Right ventricle myocardium superior (tissue), 1 donor: ENCODE results near the gene NMRK1. TPM values are rescaled to one million over a fixed set of nuclear protein-coding genes. Genes with fewer than 3 reads are reported as not detected.

Experiments
- ATAC-seq: fragments of 200-7000 bp; cut with Tn5 transposase; one replicate; pipeline ENCODE4 v1.9.1; 2020; ENCODE audit warnings: mild to moderate bottlenecking; ENCODE audit not compliant: poor library complexity
- DNase-seq: peaks from one replicate; pipeline ENCODE4 v3.0.0-alpha.2; 2020
- intact Hi-C: fragments of 100-400 bp; cut with DNase I; formaldehyde crosslinking; loops from one replicate; pipeline ENCODE4 v1.11.2; 2022
- long read RNA-seq: library from polyadenylated mRNA; unstranded; transcript quantifications from one replicate; pipeline ENCODE4 v2.0.0, GENCODE V29; 2021
- total RNA-seq: library from RNA; stranded (reverse); fragmentation: NEBNext Ultra II Directional; extraction: Animal tissue kit (Norgen Biotek cat#: 25700); gene quantifications from one replicate; pipeline ENCODE4 v1.2.1, GENCODE V29; 2021
- donor health status: DM: no; HTN: yes; CAD: no; lungs with severe emphysema.

Gene NMRK1
- total RNA-seq, result 17.3 TPM
- long read RNA-seq, transcript NMRK1-201 (9 exons, 1,185 nt), result major isoform, 15 of 37 reads
- long read RNA-seq, partial matches to known transcripts, result 1 of 37 reads
- long read RNA-seq, other reads (novel, unspliced or antisense), result 17 of 37 reads

GRCh38 chr9:75087824-75088645 is at the start of gene NMRK1, which contains the start of gene OSTF1:
NMRK1 (minus strand) TSS chr9:75088155; CDS start chr9:75083115, 5,040 bp downstream.
OSTF1 (plus strand) TSS chr9:75088514; CDS start chr9:75088693, 179 bp downstream.
- DNase-seq (peak; percentile 98), ATAC-seq (peak; percentile 96)
- intact Hi-C loops, result no loop called here

GRCh38 chr9:75134495-75134894 is 46.5 kb upstream of the NMRK1 start:
- ATAC-seq (no peak), DNase-seq (no peak)
- intact Hi-C loops, result no loop called here

- intact Hi-C loops, result no loop called here
- ATAC-seq, result no peak
- no peak for DNase-seq
These were observed 45.4 kb upstream of the NMRK1 start for GRCh38 chr9:75133396-75133795.

GRCh38 chr9:75132244-75132643 is 44.3 kb upstream of the NMRK1 start:
- no peak for DNase-seq
- ATAC-seq, result no peak
- intact Hi-C loops, result no loop called here

GRCh38 chr9:75131700-75132099 is 43.7 kb upstream of the NMRK1 start:
- intact Hi-C loops, result no loop called here
- no peak for DNase-seq
- no peak for ATAC-seq

- intact Hi-C loops, result no loop called here
- DNase-seq (no peak), ATAC-seq (no peak)
These were observed 42.8 kb upstream of the NMRK1 start for GRCh38 chr9:75130621-75131230.

GRCh38 chr9:75130172-75130571 is 42.2 kb upstream of the NMRK1 start:
- ATAC-seq (no peak), DNase-seq (no peak)
- intact Hi-C loops, result no loop called here

DNA sequence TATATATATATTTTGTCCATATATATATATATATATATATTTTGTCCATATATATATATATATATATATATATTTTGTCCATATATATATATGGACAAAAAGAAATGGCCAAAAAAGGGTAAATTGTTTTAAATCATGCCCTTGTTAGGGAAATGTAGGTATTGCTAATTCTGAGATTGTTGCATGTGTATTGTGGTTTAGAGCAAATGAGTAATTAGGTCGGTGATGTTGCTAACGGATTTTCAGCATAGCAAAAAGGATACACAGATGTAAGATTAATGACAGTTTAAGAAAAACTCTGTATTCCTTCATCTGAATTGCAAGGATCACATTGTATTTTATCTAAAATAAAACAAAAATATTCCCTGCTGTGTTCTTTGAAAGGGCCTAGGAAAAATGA is 40.6 kb upstream of the NMRK1 start:
- DNase-seq (no peak), ATAC-seq (no peak)
- intact Hi-C loops, result no loop called here

GRCh38 chr9:75123696-75124095 is 35.7 kb upstream of the NMRK1 start:
- intact Hi-C loops, result no loop called here
- ATAC-seq (no peak), DNase-seq (no peak)

GRCh38 chr9:75121914-75122558 is 34.1 kb upstream of the NMRK1 start:
- intact Hi-C loops, result no loop called here
- no peak for ATAC-seq

DNA sequence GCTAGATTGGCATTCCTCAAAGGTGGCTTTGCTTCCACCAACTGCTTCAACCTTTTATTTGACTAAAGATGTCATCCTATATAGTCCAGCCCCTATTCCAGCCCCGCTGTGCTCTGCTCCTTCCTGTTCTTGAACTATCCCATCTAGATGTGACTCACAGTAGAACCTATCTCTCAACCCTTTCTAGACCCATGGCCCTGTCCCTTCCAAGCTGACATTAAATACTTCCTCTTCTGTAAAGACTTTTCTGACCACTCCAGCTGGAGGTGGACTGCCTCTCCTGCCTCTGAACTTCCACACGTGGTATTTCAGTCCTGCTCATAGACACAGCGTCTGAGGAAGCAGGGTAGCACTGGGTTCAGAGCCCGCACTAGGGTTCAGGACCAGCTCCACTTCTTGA is 32.7 kb upstream of the NMRK1 start:
- peak; percentile 12 for ATAC-seq
- no peak for DNase-seq
- intact Hi-C loops, result no loop called here

More at GRCh38 chr9:75121914-75122558, 34.1 kb upstream of the NMRK1 start:
- DNase-seq, result no peak

DNA sequence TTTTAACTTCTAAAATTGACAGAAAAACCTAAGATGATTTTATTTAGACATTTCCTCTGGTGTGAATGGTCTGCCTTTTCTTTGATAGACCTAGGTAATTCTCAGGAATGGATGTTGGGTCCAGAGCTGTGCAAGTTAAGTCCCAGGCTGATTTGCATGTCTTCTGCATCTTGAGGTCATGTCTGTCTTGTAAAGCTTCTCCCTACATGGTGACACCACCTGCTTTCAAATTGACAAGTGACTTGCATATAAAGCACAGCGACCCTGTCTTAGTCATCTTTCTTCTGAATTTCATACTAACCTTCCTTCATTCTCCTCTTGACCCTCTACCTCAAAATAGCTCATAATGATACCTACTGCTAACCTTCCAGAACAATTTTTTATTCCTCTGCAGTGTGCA is 29.6 kb upstream of the NMRK1 start:
- DNase-seq (no peak), ATAC-seq (no peak)
- intact Hi-C loops, result no loop called here

DNA sequence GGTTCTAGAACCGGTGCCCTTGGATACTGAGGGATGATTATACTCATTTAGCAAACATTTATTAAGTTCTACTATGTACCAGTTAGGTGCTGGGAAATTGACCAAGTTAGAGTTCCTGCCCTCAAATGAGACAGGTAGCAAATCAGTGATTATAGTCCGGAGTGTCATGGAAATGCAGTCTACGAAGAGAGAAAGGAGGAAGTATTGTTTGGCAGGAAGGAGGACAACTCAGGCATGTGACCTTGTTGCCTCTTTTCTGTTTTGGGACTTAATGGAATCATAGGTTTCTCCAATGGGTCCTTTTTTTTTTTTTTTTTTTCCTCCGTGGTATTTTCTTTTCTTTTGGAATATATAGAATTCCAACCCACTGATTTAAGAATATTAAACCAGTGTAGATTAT is 28.4 kb upstream of the NMRK1 start:
- intact Hi-C loops, result no loop called here
- ATAC-seq, result no peak
- DNase-seq, result no peak

DNA sequence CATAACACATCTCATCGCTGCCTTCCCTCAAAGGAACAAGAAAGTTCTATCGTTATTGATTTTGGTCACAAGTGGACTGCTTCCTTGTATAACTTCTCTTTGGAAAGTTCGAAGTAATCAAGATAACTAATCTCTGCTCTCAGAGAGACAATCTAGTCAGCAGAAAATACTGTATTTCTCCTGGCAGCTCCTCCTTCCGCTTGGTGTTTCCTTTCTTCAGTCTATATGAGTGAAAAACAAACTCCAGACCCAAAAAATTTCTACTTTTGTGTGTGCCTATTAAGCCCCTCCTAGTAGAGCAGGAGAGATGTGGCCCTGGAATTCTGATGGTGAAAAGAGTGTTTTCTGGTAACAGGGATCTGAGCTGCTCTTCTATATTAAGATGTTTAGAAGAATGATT is 24.8 kb upstream of the NMRK1 start:
- DNase-seq, result no peak
- intact Hi-C loops, result no loop called here
- no peak for ATAC-seq

GRCh38 chr9:75111019-75111622 is 23.2 kb upstream of the NMRK1 start:
- ATAC-seq (peak; percentile 9), DNase-seq (no peak)
- intact Hi-C loops, result no loop called here

- intact Hi-C loops, result no loop called here
- DNase-seq, result no peak
- ATAC-seq, result no peak
These were observed 21.4 kb upstream of the NMRK1 start for GRCh38 chr9:75109210-75109839.

- ATAC-seq, result peak; percentile 71
These were observed 20.6 kb upstream of the NMRK1 start for GRCh38 chr9:75108571-75108970.

GRCh38 chr9:75106857-75107256 is 18.9 kb upstream of the NMRK1 start:
- ATAC-seq, result peak; percentile 49
- no peak for DNase-seq
- intact Hi-C loops, result no loop called here

More at GRCh38 chr9:75108571-75108970, 20.6 kb upstream of the NMRK1 start:
- peak; percentile 72 for DNase-seq
- intact Hi-C loops, result no loop called here

GRCh38 chr9:75105841-75106240 is 17.9 kb upstream of the NMRK1 start:
- intact Hi-C loops, result no loop called here
- ATAC-seq, result no peak
- no peak for DNase-seq
